ENCODE data around the gene C2orf78. TPM values are rescaled to one million over a fixed set of nuclear protein-coding genes. Genes with fewer than 3 reads are reported as not detected.

C2orf78 gene
- total RNA-seq, 6 experiments from 2014 or later: not detected

DNA sequence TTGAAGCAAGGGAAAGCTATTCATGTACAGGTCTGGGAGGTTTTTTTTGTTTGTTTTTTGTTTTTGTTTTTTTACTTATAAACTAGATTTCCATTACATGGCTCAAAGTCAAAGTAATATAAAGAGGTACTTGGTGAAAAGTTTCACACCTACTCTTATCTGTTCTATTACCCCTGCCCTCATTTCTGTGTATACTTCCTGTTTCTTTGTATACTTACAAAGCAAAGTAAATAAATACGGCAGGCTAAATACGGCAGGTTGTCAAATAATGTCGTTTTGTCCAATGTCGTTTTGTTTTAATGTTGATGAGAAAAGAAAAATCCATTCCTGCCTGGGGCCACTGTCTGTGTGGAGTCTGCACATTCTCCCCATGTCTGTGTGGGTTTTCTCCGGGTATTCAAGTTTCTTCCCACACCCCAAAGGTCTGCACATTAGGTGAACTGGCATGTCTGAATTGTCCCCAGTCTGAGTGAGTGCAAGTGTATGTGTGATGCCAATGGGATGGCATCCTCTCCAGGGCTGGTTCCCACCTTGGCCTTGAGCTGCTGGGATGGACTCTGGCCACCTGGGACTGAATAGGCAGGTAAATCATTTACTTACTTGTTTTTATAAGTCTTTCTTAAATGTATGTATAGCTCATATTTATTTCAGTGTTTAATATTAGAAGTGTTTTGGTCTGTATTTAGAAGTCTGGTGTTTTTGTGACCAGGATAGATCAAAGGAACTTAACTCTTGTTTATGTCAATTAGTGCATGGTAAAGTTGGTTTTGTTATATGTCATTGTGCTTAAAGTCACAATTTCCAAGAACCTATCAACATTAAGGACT lies 58.1 kb downstream of the C2orf78 start:
- H3K27ac Mint-ChIP-seq: no peak overlapping the region
- TF ChIP-seq CTCF (IDR thresholded peaks at IDR 0.05): no peak
- no peaks in the 10 kb centered on the region for H3K27me3 Mint-ChIP-seq (ENCODE audit: insufficient read depth)

GRCh38 chr2:73842739-73843019 lies 58.7 kb downstream of the C2orf78 start:
- Mint-ChIP-seq H3K4me3 (no peak overlapping the region), H3K27ac (no peak overlapping the region), H3K9me3 (no peaks in the 10 kb centered on the region), H3K4me1 (ENCODE audit: low read depth) (peaks cover 22% of the 10 kb centered on the region), H3K27me3 (ENCODE audit: insufficient read depth) (no peaks in the 10 kb centered on the region), H3K36me3 (ENCODE audit: low read depth) (peaks cover 19% of the 10 kb centered on the region)
- TF ChIP-seq CTCF (IDR thresholded peaks at IDR 0.05): no peak
- DNase-seq: no peak

More for the DNA sequence above, 58.1 kb downstream of the C2orf78 start:
- peaks cover 17% of the 10 kb centered on the region for H3K36me3 Mint-ChIP-seq (ENCODE audit: low read depth)
- no peak for DNase-seq
- H3K9me3 Mint-ChIP-seq: no peaks in the 10 kb centered on the region
- H3K4me3 Mint-ChIP-seq: no peak overlapping the region
- peaks cover 22% of the 10 kb centered on the region for H3K4me1 Mint-ChIP-seq (ENCODE audit: low read depth)

DNA sequence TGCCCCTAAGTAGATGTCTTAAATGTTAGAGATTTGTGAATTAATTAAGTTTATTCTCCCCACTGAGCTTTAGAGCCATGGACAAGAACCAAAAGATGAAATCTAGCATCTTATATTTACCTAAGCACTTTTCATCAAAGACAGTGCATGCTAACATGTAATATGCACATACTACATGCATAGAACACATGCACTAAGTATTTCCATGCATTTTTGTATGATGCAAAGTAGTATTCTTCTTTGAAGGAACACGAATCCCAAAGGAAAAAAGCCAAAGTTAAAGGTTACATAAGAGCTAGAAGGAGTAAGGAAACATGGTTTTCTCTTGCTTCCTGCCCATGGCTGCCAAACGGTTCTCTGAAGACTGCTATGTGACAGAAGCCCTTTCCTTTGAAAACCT lies 60.1 kb downstream of the C2orf78 start:
- Mint-ChIP-seq H3K36me3 (ENCODE audit: low read depth) (peaks cover 20% of the 10 kb centered on the region), H3K4me3 (no peak overlapping the region), H3K27ac (no peak overlapping the region), H3K4me1 (ENCODE audit: low read depth) (peaks cover 11% of the 10 kb centered on the region), H3K9me3 (no peaks in the 10 kb centered on the region), H3K27me3 (ENCODE audit: insufficient read depth) (no peaks in the 10 kb centered on the region)
- DNase-seq: no peak
- TF ChIP-seq CTCF (IDR thresholded peaks at IDR 0.05): no peak

DNA sequence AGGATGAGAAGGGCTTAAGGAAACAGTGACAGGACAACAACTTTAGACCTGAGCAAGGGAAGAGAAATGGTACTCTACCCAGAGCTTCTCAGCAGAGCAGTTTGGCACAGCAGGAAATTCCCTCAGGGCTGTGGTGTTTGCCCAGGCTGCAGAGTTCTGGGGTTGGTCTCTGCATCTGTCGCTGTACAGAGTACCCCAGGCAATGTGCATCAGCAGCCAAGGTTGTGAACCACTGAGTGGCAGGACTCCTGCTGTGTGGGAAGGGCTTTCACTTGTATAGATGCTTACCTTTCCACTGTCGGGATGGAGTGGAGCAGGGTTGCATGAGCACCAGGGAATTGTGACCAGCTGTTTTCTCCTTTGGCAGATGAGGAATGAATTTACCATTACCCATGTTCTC lies 66.0 kb downstream of the C2orf78 start:
- no peaks in the 10 kb centered on the region for H3K27me3 Mint-ChIP-seq (ENCODE audit: insufficient read depth)
- H3K4me1 Mint-ChIP-seq (ENCODE audit: low read depth): no peaks in the 10 kb centered on the region; the same call in 1 of the 2 replicates
- peaks cover 31% of the 10 kb centered on the region for H3K36me3 Mint-ChIP-seq (ENCODE audit: low read depth)
- no peaks in the 10 kb centered on the region for H3K9me3 Mint-ChIP-seq
- no peak overlapping the region for H3K4me3 Mint-ChIP-seq
- no peak for TF ChIP-seq CTCF (IDR thresholded peaks at IDR 0.05)
- no peak for DNase-seq
- no peak overlapping the region for H3K27ac Mint-ChIP-seq

DNA sequence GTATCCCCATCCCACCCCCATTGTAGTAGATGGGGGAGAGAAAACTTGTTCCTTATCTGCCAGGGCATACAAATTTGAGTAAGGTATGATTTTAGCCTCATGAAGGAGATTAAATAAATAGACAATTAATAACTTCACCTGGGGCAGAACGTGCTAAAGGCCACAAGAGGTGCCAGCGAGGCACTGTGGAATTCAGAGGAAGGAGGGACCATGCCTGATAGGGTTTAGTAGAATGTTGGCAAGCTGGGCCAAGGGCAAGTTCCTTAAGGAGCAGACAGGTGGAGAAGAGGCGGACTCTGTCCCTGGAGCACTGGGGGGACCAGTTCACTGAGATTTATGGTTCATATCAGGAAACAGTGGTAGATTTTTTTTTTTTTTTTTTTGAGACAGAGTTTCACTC lies 67.3 kb downstream of the C2orf78 start:
- no peak overlapping the region; the same call in 1 of the 2 replicates for H3K27ac Mint-ChIP-seq
- no peaks in the 10 kb centered on the region for H3K27me3 Mint-ChIP-seq (ENCODE audit: insufficient read depth)
- no peaks in the 10 kb centered on the region for H3K9me3 Mint-ChIP-seq
- H3K4me3 Mint-ChIP-seq: no peak overlapping the region; the same call in 1 of the 2 replicates
- DNase-seq: no peak
- peak; percentile 35; the same call in 1 of the 2 replicates for TF ChIP-seq CTCF (IDR thresholded peaks at IDR 0.05)
- peaks cover 27% of the 10 kb centered on the region for H3K36me3 Mint-ChIP-seq (ENCODE audit: low read depth)
- H3K4me1 Mint-ChIP-seq (ENCODE audit: low read depth): peaks cover 12% of the 10 kb centered on the region
